ENCODE results near the gene TM4SF4.

Gene TM4SF4

GRCh38 chr3:149547954-149548668 lies 73.6 kb downstream of the TM4SF4 start:
- no peaks in the 10 kb centered on the region for H3K36me3 ChIP-seq (ENCODE audit: insufficient read depth, low read length)
- peaks cover 10% of the 10 kb centered on the region; the same call in 1 of the 2 replicates for H3K4me1 ChIP-seq (ENCODE audit: insufficient read depth, low read length)
- no peaks in the 10 kb centered on the region for H3K9me3 ChIP-seq (ENCODE audit: control insufficient read depth, insufficient read depth, low read length)
- H3K9ac ChIP-seq (ENCODE audit: low read depth, low read length): no peak overlapping the region

GRCh38 chr3:149548669-149549065 lies 74.2 kb downstream of the TM4SF4 start:
- H3K36me3 ChIP-seq (ENCODE audit: insufficient read depth, low read length): no peaks in the 10 kb centered on the region
- peaks cover 8% of the 10 kb centered on the region; the same call in 1 of the 2 replicates for H3K4me1 ChIP-seq (ENCODE audit: insufficient read depth, low read length)
- H3K9ac ChIP-seq (ENCODE audit: low read depth, low read length): no peak overlapping the region
- H3K9me3 ChIP-seq (ENCODE audit: control insufficient read depth, insufficient read depth, low read length): no peaks in the 10 kb centered on the region

- no peak overlapping the region for H3K9ac ChIP-seq (ENCODE audit: low read depth, low read length)
- H3K36me3 ChIP-seq (ENCODE audit: insufficient read depth, low read length): no peaks in the 10 kb centered on the region
- no peaks in the 10 kb centered on the region for H3K9me3 ChIP-seq (ENCODE audit: control insufficient read depth, insufficient read depth, low read length)
- peaks cover 8% of the 10 kb centered on the region; the same call in 1 of the 2 replicates for H3K4me1 ChIP-seq (ENCODE audit: insufficient read depth, low read length)
These were observed 77.0 kb downstream of the TM4SF4 start for GRCh38 chr3:149551500-149551899.

GRCh38 chr3:149552700-149553099 lies 78.2 kb downstream of the TM4SF4 start:
- peaks cover 8% of the 10 kb centered on the region; the same call in 1 of the 2 replicates for H3K4me1 ChIP-seq (ENCODE audit: insufficient read depth, low read length)
- H3K9ac ChIP-seq (ENCODE audit: low read depth, low read length): no peak overlapping the region
- no peaks in the 10 kb centered on the region for H3K9me3 ChIP-seq (ENCODE audit: control insufficient read depth, insufficient read depth, low read length)
- H3K36me3 ChIP-seq (ENCODE audit: insufficient read depth, low read length): no peaks in the 10 kb centered on the region

Measured in ES-I3 (cell line).